ENCODE data around the gene IL12A. TPM values are rescaled to one million over a fixed set of nuclear protein-coding genes. Genes with fewer than 3 reads are reported as not detected.

The IL12A gene
- total and polyA plus RNA-seq, 2 of the 8 experiments (the other 6 are each of a cell fraction or from before 2014, with no cell fraction given): 0.41 to 0.92 TPM

DNA sequence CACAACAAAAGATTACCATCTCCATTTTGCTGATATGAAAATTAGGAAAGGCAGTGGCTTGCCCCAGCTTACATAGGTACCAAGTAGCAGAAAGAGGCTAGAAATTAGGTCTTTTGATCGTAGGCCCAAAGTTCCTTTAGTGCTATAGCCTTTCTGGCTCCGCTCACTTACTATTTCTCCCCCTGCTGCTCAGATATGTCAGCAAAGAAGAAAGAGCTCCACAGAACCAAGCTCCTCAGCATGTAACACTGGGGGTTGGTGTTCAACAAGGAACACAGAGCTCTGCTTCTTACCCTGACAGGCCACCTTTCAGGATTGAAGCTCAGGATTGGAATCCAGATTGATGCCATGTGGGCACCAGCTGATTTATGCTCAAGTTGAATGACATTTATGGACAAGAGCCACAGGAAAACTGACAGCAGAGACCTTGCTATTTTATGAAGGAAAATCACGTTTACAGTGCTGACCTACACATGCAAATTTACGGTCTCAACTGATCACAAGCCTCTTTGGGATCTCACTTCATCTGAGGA lies 6.1 kb upstream of the IL12A start (continued):
- TF ChIP-seq CHD7 (IDR thresholded peaks at IDR 0.05; ENCODE audit: insufficient replicate concordance, low read length) (no peak), FOSL1 (IDR thresholded peaks at IDR 0.05; ENCODE audit: insufficient read depth, low read depth, low read length) (no peak), CTCF (IDR thresholded peaks at IDR 0.05; ENCODE audit: control extremely low read depth in 1 of 3, insufficient read depth in 1 of 3, low read depth in 1 of 3, low read length in 3 of 3) (peak in 2 of 3 experiments; percentile 11 to 12; a peak in 2 of 4 replicates), RAD21 (IDR thresholded peaks at IDR 0.05 in 1 of 2, conservative IDR thresholded peaks at IDR 0.05 in 1 of 2; ENCODE audit: low read depth in 2 of 2, low read length in 2 of 2) (peak; percentile 17 to 40; a peak in 3 of 4 replicates), POLR2AphosphoS5 (IDR thresholded peaks at IDR 0.05; ENCODE audit: low read depth, low read length) (no peak)
